RWPE2 (cell line): ENCODE measurements around the gene FOXO1.

Source experiments
- ATAC-seq: fragments of 200-7000 bp; cut with Tn5 transposase; 3 replicates; pipeline ENCODE4 v1.9.1; 2021; ENCODE audit warnings: low read depth
- DNase-seq: peaks from one replicate; pipeline ENCODE4 v3.0.0-alpha.2; 2020; ENCODE audit warnings: low spot score
- H3K27ac ChIP-seq: fragments of 450-650 bp; 2 replicates; pipeline ENCODE4 v1.5.1; 2017; ENCODE audit warnings: mild to moderate bottlenecking; ENCODE audit not compliant: poor library complexity, severe bottlenecking
- H3K27me3 ChIP-seq: fragments of 250-450 bp; sonication (Bioruptor Pico); 2 replicates; pipeline ENCODE4 v1.5.1; 2021; ENCODE audit warnings: mild to moderate bottlenecking, moderate library complexity; ENCODE audit not compliant: insufficient read depth, poor library complexity, severe bottlenecking
- H3K36me3 ChIP-seq: fragments of 250-450 bp; sonication (Bioruptor Pico); 2 replicates; pipeline ENCODE4 v1.5.1; 2020; ENCODE audit warnings: low read depth, mild to moderate bottlenecking, moderate library complexity
- H3K4me1 ChIP-seq: fragments of 250-450 bp; sonication (Bioruptor Pico); 2 replicates; pipeline ENCODE4 v1.5.1; 2021; ENCODE audit warnings: mild to moderate bottlenecking, moderate library complexity; ENCODE audit not compliant: insufficient read depth, poor library complexity, severe bottlenecking
- H3K4me3 ChIP-seq: fragments of 250-450 bp; sonication (Bioruptor Pico); 2 replicates; pipeline ENCODE4 v1.5.1; 2021; ENCODE audit warnings: mild to moderate bottlenecking, moderate library complexity; ENCODE audit not compliant: severe bottlenecking
- H3K9me3 ChIP-seq: fragments of 250-450 bp; sonication (Bioruptor Pico); 2 replicates; pipeline ENCODE4 v1.5.1; 2021; ENCODE audit warnings: mild to moderate bottlenecking, moderate library complexity; ENCODE audit not compliant: severe bottlenecking
- TF ChIP-seq, protein P1 (sequence below): fragments of 450-650 bp; IDR thresholded peaks from one replicate; pipeline ENCODE4 v1.5.1; 2017; ENCODE audit warnings: mild to moderate bottlenecking, moderate library complexity; ENCODE audit not compliant: poor library complexity, severe bottlenecking

FOXO1 gene

DNA sequence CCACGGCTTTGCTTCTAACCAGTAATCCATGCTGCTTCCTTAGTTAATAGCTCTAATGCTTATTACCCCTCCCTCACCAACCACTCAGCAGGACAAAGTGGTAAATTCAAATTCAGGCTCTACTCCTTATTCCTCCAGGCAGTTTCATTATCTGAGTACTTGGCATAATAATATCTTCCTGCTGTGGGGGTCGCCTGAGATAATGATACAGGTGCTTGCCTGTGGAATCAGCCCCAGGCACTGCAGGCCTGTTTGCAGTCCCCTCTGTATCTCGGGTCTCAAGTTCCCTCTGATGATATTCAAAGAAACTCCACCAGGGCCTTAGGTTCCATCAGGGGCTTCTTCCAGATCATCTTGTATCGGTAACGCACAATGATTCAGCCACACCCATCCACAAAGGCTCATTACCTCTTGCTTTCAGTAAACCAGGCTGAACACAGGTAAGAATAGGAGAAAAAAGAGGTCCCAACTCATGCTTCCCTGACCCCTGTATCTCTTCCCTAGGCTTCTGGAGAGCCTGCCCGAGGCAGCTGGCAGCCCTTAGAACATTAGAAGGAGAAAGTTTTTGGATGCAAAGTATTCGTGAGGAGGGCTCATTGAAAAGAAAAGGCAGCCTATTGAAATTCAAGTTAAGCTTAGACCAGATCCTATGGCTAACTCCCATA, 14.3 kb upstream of the FOXO1 start:
- ATAC-seq (no peak), DNase-seq (no peak)
- Histone ChIP-seq H3K9me3 (no peaks in the 10 kb centered on the region), H3K4me3 (no peak overlapping the region), H3K27ac (no peak overlapping the region), H3K4me1 (no peaks in the 10 kb centered on the region), H3K27me3 (no peaks in the 10 kb centered on the region), H3K36me3 (no peaks in the 10 kb centered on the region)
- TF ChIP-seq, protein P1, sequence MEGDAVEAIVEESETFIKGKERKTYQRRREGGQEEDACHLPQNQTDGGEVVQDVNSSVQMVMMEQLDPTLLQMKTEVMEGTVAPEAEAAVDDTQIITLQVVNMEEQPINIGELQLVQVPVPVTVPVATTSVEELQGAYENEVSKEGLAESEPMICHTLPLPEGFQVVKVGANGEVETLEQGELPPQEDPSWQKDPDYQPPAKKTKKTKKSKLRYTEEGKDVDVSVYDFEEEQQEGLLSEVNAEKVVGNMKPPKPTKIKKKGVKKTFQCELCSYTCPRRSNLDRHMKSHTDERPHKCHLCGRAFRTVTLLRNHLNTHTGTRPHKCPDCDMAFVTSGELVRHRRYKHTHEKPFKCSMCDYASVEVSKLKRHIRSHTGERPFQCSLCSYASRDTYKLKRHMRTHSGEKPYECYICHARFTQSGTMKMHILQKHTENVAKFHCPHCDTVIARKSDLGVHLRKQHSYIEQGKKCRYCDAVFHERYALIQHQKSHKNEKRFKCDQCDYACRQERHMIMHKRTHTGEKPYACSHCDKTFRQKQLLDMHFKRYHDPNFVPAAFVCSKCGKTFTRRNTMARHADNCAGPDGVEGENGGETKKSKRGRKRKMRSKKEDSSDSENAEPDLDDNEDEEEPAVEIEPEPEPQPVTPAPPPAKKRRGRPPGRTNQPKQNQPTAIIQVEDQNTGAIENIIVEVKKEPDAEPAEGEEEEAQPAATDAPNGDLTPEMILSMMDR = no peak

DNA sequence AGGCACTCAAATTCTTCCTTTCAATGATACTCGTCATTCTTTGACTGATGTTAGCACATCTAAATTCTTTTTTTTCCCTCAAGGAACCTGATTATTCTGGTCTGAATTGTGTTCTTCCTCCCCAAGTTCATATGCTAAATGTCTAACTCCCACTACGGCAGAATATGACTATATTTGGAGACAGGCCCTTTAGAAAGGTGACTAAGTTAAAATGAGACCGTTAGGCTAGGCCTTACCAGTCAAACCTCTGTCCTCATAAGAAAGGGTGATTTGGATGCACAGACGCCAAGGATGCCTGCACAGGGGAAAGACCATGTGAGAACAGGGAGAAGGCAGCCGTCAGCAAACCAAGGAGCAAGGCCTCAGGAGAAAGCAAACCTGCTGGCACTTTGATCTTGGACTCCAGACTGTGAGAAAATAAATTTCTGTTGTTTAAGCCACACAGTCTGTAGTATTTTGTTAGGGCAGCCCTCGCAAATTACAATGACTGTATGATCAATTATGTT, 13.1 kb upstream of the FOXO1 start:
- ATAC-seq (no peak), DNase-seq (no peak)
- Histone ChIP-seq H3K9me3 (no peaks in the 10 kb centered on the region), H3K27ac (no peak overlapping the region), H3K36me3 (no peaks in the 10 kb centered on the region), H3K4me1 (no peaks in the 10 kb centered on the region), H3K4me3 (no peak overlapping the region), H3K27me3 (no peaks in the 10 kb centered on the region)
- TF ChIP-seq, protein P1 = no peak

DNA sequence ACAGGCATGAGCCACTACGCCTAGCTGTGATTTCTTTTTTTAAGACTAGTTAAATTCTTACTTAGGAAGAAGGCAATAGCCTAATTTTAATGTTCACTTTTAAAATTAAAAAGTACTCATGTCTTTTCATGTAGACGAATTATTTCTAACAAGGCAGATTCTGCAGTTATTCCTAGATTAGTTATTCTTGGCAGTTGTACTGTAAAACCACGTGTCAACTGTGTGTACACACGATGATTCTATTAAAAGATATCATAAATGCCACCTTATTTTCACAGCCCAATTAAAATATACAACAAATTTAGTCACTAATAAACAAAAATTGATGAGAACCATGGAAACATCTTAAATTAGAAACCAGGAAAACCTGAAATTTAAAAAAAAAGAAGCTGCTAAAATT, 10.6 kb upstream of the FOXO1 start:
- H3K9me3 ChIP-seq = no peaks in the 10 kb centered on the region
- H3K4me1 ChIP-seq = peaks cover 14% of the 10 kb centered on the region
- TF ChIP-seq, protein P1 = no peak
- ATAC-seq (no peak), DNase-seq (no peak)
- H3K27ac ChIP-seq = no peak overlapping the region
- no peaks in the 10 kb centered on the region for H3K27me3 ChIP-seq
- H3K36me3 ChIP-seq = no peaks in the 10 kb centered on the region
- H3K4me3 ChIP-seq = no peak overlapping the region

DNA sequence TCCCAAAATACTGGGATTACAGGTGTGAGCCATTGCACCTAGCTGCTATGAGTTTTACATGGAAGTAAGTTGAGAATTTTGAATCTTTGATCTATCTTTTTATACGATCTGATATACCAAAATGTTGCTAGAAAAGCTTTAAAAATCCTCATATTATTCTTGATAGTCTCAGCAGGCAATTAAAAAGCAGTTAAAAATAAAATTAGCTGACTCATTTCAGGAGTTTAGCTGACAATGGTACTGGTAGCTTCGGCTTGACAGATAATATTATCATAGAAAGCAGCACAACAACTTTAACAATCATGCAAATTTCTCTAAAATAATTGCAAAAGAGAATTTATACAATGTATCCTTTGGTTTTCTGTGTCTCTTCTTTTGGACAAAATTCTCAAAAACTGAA, 9.6 kb upstream of the FOXO1 start:
- TF ChIP-seq, protein P1 = no peak
- no peak for ATAC-seq
- no peak for DNase-seq

DNA sequence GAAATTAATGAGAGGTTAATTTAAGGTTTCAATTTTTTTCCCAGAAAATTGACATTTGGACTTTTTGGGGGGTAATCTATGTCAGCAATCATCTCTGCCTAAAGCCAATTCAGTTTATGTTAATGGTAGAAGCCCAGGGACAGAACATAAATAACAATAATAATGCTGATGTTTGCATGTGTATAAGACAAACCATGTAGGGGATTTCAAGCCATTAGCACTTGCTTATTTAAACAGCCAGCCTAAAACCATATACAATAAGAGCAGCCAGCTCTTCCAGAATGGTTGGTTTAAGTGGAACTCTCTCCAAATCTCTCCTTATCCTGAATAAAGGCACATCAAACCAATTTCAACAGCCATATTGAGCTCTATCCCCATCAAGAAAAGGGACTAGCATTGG, 7.0 kb upstream of the FOXO1 start:
- ATAC-seq (no peak), DNase-seq (no peak)
- Histone ChIP-seq H3K9me3 (no peaks in the 10 kb centered on the region), H3K27ac (peak overlapping the region; percentile 71), H3K4me3 (no peak overlapping the region), H3K27me3 (no peaks in the 10 kb centered on the region), H3K4me1 (peaks cover 15% of the 10 kb centered on the region), H3K36me3 (no peaks in the 10 kb centered on the region)
- TF ChIP-seq, protein P1 = no peak

More for the DNA sequence above, 9.6 kb upstream of the FOXO1 start:
- H3K9me3 ChIP-seq = no peaks in the 10 kb centered on the region
- peaks cover 15% of the 10 kb centered on the region for H3K4me1 ChIP-seq
- no peaks in the 10 kb centered on the region for H3K36me3 ChIP-seq
- no peak overlapping the region for H3K4me3 ChIP-seq
- H3K27ac ChIP-seq = no peak overlapping the region
- no peaks in the 10 kb centered on the region for H3K27me3 ChIP-seq
